MV-4-11 (cell line): ENCODE data around the gene ROR2.
A peak's percentile ranks its signal among the peaks of the same experiment; 100 is the strongest.

Experiments
- DNase-seq: peaks from one replicate; lab custom pipeline; 2025; lab: John Stamatoyannopoulos, UW

Gene ROR2

DNA sequence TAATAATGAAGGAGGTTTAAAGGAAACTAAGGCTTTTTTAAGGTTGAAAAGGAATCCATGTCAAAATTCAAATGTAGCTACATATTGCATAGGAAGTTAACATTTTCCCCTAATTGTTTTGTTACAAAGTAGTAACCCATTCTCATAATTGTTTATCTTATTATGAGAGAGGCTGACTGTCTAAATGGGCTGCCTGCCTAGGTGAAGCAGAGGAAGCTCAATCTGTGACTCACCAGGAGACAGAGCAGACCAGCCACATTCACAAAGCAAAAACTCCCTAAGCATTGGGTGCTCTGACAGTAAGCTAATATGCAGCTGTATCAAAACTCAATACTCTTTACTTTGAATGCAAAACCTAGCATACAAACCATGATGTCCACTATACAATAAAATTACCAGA lies 208.5 kb downstream of the ROR2 start:
- no peak for DNase-seq

DNA sequence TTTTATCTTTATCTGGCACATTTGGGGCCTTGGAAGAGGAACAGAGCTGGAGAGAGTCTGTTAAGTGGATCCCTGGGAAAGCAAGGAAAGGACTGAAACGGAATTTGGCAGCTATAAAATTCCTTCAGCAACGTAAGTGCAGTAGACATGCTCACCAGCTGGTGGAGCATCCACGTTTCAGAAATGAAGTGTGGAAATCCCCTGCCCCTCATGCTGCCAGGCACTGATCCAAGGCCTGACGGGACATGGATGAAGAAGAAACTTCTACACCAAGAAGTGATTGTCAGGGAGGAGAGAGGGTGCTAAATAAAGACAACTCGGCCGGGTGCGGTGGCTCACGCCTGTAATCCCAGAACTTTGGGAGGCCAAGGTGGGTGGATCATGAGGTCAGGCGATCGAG lies 209.3 kb downstream of the ROR2 start:
- DNase-seq = no peak

DNA sequence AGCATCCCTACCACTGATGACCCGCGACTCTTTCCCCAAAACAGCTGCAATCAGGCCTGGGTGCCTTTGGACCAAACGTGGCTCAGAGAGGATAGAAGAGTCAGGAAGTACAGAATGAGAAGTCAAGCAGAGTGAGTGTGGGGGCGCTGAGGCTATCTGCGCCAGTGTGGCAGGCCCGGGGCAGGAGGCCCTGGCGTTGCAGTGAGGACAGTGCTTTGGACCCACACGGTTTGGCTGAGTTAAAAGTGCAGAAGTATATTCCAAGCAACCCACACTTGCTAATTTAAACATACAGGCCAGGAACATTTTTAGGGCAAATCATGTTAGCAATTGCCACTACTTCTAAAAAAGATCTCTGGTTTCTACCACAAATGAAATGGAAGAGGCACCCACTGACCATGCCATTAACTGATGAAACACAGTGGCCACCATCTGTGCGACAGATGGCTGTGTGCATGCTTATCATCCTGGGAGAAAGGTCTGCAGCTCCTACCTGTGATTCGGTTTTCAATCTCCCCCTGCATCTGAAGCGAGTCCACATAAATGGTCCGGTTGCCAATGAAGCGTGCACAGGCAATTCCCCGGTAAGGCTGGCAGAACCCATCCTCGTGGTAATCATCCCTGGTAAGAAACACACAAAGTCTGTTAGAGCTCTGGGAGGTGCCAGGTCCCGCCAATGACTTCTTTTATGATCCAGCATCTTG lies 213.0 kb downstream of the ROR2 start:
- DNase-seq = no peak

- DNase-seq = no peak
These were observed 213.7 kb downstream of the ROR2 start for GRCh38 chr9:91736311-91736710.

DNA sequence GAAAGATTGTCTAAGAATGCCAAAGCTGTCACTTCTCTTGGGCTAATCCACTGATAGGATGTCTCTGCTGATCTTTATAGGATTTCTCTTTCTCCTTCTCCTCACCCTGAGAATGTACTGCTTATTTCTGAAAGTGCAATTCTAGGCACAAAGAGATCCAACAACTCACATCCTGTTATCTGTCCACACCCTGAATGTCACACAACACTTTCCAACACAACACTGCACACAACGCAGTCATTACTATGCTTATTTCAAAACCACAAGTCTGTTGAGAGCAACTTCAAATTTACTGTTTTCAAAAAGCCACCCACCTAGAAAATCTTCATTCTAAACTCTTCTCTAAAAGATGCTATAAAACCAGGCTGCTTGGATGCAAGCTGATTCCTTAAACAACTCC lies 215.0 kb downstream of the ROR2 start:
- no peak for DNase-seq

- DNase-seq = no peak
These were observed 215.6 kb downstream of the ROR2 start for GRCh38 chr9:91734371-91734981.

DNA sequence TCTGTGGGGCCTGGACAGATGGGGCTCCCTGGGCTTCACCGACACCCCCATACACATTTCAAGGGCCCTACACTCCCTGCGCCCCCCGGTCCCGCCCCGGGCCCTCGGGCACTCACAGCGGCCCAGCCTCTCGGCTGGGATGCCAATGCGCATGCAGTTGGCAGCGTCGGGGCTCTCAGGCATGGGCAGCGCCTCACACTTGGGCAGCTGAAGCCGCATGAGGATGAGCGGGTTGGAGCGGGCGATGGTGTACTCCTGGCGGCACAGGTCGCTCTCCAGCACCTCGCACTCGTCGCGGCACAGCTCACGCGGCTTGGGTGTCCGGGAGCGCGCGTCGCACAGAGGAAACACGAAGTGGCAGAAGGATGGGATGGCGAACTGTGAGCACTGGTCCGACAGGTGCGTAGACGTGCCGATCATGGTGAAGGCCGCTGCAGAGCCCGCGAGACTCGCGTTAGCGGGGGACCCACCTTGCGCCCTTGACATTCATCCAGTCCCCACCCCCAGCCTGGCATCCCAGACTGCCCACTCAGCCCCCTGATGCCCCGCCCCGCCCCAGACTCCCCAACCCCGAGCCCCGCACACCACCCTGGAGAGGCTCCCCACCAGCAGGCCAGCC lies 216.9 kb downstream of the ROR2 start:
- no peak for DNase-seq

DNA sequence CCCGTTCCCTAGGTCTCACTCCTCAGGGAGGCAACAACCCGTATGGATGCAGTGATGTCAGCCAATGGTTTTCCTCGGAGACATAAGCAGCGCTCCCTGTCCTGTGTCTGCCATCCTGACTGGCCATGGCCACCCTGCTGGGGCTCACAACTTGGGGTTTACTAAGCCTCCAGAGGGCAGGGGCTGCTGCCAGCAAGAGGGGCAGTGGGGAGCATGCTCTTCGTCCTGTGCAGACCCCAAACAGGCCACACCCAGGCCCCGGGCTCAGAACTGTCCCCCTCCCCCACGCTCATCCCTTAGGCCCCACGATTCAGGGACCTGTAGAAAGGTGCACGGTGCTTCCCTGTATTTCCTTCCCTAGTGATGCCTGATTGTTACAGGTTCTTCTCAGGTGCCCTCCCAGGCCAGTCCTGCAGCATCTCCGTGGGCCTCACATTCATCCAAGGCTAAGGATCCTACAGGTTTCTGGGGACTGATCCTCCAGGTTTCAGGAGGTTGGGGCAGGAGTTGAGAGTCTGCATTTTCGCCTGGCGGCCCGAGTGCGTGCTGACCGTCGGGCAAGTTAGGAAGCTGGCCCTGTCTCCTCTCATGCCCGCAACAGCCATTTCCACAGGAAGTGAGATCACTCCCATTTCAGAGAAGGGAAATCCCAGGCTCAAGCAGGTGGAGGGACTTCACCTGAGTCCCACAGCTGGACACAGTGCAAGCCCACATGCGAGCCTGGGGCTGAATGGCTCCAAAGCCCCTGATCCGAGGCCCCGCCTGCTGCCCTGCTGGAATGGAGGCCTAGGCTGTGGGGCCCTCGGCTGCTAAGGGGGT lies 217.6 kb downstream of the ROR2 start:
- no peak for DNase-seq

DNA sequence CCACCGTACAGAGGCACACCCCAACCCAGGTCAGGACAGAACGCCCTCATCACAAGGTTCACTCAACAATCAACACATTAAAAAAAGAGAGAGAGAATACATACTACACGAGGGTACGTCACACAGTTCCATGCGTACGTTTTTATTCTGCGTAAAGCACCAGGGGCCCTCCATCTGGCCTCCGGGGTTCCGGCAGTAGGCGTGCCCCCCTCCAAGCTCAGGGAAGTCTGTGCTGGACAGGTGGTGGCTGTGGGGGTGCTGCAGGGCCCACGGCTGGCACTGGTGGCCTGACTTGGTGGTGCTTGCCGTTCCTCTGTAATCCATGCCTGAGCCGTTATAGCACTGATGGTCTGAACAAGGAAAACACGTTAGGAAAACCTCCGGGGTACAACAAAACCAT lies 219.2 kb downstream of the ROR2 start:
- no peak for DNase-seq

DNA sequence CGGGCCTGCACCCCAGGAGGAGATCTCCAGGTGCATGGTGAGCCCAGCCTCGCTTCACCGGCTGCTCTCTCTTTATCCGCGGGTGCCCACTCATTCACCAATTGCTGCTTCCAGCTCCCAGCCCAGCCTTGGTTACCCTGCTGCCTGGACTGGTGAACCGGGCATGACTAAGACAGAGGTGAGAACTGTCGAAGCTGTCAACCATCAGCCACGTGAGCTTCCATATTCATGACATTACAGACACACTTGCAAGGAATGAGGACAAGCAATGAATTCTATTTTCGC lies 220.5 kb downstream of the ROR2 start:
- no peak for DNase-seq

DNA sequence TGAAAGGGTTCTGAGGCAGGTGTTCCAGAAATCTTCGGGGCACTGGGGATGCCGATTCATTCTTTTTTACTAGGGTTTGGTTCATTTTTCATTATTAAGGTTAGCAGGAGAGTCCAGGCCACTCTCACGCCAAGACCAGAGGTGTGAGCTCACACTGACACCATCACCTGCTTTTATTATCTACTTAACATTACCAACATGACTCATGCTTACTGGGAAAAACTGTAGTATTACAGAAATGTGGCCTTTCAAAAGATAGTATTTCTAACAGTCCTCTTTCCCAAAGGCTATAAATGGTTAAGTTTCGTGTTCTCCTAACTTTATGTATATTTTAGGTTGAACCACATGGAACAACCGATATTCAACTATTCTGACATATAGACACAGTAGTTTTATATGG lies 222.1 kb downstream of the ROR2 start:
- DNase-seq = no peak

GRCh38 chr9:91727316-91727861 lies 222.6 kb downstream of the ROR2 start:
- DNase-seq = peak; percentile 37

GRCh38 chr9:91726406-91727100 lies 223.5 kb downstream of the ROR2 start:
- no peak for DNase-seq

GRCh38 chr9:91725651-91726050 lies 224.4 kb downstream of the ROR2 start:
- DNase-seq = no peak

GRCh38 chr9:91724609-91725505 lies 225.2 kb downstream of the ROR2 start:
- no peak for DNase-seq

GRCh38 chr9:91724068-91724440 lies 226.0 kb downstream of the ROR2 start:
- DNase-seq = no peak

DNA sequence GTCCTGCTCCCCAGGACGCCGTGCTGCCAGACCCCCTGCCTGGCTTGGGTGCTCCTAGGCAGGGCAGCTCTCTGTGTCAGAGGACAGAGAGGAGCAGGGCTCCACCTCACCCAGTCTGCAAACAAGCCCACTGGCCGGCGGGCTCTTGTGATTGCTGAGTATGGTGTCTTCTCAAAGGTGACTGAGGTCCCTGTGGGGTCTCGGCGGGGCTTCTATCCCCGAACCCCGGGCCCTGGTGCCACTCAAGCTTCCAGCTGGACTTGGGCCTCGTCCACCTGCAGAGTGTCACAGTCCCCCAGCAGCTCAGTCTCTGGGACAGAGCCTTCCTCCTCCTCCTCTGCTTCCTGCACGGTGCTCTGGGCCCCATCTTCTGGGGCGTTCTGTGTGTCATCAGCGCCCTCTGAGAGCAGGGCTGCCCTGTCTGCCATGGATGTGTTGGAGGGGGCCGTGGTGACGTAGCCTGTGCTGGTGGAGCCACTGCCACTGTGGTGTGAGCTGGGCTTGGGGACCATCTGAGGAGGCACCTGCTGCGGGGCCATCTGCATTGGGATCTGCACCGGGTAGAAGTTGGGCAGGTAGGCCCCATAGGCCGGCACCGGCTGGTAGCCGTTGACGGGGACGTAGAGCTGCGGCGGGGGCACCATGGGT lies 226.5 kb downstream of the ROR2 start:
- DNase-seq = no peak

DNA sequence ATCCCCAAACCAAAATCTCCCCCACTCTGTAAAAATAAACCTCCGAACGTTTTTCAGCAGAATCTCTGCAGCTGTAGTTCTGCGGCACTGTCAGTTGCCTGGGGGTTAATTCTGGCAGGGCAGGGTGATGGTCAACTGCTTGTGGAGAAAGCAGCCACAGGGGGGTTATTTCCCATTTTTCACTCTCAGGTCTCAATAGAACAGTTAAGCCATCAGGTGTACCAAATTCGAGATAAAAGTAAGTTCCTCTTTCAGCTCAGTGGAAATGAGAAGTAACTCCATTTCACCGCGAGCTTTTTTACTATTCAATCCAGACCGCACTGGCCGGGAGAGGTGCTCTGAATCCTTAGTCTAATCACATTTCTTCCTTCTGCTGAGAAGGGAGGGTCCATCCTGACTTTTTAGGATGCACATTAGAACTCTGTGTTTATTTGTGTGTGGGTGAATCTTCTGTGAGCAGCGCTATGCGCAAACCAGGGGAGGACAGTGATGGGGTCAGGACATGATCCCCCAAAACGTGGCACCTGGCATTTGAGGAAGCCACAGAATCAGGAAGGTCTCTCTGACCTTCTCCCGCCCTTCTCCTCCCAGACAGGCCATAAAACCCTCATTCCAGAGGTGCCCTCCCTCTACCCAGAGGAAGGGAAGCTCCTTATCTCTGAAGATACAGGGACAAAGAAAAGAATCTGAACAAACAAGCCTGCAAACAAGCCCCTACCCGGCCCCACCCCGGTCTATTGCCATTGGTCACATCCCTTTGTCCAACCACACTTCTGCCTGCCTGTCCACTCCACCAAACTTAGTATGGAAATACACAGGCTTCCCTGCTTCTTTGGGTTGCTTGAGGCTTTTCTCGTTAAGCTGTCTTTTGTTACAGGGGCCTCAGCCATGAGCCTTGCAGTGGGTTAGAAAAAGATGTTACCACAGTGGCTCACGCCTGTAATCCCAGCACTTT lies 229.0 kb downstream of the ROR2 start:
- peak; percentile 72 for DNase-seq

GRCh38 chr9:91720313-91720712 lies 229.7 kb downstream of the ROR2 start:
- DNase-seq = no peak
